HuH-7.5 (cell line): ENCODE data around the gene CHMP5.

Source experiments
- DNase-seq: peaks from one replicate; pipeline ENCODE4 v3.0.0; 2011; ENCODE audit warnings: low spot score

The CHMP5 gene

DNA sequence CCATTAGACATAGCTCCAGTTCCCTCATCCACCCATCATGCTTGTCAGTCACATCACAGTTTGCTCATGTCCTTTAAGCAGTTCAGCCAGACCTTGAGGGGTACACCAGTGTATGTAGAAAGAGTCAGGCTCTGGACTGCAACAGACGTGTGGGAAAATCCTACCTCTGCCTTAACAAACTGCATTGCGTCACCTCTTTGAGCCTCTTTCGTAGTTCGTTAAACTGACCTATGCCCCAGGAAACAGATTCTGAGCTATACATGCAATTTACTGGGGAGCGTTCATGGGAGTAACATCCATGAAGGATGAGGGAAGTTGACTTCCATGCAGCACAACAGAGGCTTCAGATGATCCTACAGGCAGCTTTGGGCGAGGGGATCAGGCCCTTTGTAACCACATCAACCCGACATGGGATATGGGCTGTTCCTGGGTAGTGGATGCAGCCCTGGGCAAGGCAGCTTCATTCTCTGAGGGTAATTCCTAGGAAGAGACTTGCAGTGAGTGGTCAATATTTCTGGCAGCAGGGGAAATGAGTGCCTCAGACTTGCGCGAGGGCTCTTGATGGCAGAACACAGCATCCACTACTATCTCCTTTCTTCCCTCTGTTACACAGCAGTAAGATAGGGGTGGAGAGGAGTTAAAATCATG lies 20.6 kb upstream of the CHMP5 start:
- DNase-seq = no peak

GRCh38 chr9:33245341-33245740 lies 19.5 kb upstream of the CHMP5 start:
- DNase-seq = no peak

DNA sequence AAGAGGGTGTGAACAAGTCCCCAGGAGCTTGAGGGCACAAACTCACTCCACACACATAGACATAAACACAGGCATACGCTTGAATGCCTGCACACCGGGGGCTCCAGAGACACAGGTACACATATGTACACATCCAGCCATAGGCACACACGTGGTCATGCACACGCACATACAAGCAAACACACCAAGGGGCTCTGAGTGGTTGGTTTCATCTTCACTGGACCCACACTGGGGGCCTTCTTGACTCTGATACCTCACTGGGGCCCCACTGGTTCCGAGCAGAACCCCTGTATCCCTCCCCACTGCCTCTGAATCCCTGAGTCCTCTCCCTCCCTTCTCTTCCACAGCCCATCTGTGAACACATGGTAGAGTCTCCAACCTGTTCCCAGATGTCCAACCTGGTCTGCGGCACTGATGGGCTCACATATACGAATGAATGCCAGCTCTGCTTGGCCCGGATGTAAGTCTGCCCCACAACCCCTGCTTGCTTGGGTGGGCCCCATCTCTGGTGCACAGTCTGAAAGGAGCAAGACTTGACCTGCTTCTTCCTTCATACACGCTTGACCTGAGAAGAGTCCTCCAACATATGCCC lies 18.5 kb upstream of the CHMP5 start:
- DNase-seq = no peak

DNA sequence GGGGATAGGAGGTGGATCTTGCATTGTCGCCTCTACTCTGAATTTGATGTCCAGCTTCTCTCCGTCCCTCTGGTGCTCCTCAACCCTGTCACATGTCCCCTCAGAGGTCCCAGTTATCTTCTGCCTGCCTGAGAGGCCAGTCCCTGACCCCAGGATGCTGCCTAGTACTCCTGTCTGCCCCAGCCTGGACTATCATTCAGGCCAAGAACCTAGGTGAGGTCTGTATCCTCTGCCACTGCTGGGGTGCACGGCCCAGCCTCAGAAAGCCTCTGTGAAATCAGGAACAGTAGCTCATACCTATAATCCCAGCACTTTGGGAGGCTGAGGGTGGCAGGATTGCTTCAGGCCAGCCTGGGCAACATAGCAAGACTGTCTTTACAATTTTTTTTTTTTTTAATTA lies 16.2 kb upstream of the CHMP5 start:
- DNase-seq = no peak

DNA sequence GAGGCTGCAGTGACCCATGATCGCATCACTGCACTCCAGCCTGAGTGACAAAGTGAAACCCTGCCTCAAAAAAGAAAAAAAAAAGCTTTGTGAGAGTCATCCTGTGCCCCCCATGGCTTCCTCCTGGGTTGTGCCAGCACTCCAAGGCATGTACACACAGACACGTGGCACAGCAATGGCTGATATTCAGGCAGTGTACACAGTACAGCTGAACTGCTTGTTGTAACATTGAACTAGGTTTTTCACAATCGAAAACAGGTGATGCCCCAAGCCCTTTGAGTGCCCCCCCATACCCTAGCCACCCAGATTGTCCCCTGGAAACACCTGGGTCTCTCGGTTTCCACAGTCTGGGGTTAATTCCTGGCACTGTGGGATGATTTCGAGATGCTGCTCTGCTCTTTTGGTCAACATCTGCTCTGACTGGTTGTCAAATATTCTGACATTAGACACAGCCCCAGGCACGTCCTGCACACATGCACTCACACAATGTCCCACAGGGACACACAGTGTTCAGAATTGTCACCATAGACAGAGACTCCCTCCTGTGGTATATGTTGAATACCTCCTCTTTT lies 15.7 kb upstream of the CHMP5 start:
- no peak for DNase-seq

DNA sequence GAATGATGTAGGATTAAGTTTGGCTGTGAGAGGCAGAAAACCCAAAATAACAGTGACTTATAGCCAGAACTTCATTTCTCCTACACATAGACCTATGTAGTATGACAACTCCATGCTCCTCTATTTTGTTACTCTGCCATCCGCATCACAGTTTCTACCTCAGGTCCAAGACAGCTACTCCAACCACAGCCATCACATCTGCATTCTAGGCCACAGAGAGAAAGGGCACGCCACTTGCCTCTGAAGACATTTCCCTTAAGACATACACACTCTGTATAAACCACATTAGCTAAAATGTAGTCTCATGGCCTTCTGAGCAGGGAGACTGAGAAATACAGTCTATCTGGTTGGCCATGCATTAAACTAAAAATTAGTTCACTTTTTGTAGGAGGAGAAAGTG lies 14.9 kb upstream of the CHMP5 start:
- no peak for DNase-seq

DNA sequence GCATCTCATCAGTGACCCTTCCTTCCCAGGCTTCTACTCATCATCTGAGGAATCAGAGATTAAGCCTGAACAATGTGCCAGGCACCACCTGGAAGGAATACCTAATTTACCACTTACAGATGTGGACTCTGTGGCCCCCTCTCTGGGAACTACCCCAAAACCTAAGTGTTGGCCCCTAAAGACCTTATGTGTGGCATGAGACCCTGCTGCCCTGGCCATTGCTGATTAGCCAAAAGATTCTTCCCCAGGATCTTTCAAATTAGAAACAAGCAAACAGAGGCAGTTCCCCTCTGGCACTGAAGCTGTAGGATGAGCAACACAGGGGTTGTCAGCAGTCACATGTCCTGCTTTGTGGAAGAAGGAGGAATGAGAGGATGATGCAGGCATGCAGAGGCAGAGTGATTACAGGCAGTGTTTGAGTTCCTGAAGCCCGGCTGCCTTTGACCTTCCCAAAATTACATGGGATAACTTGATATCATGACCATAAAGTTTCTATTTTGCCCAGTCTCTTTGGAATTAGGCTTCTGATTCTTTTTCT lies 14.3 kb upstream of the CHMP5 start:
- DNase-seq = no peak

DNA sequence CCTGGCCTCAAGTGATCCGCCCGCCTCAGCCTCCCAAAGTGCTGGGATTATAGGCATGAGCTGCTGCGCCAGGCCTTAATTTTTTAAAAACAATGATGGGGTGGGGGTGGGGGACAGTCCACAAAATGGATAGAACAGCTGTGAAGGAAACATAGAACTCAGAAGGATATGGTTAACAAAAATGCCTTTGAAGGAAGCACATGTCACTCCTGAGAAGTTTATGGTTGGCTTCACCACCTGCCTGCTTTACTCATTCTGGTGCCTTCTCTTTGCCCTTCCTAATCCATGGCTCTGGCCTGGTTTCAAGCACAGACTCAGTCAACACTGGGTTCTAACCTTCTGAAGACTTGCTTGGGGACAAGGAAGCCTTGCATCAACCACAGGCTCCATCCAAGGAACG lies 10.6 kb upstream of the CHMP5 start:
- no peak for DNase-seq

- DNase-seq = no peak
Measured at GRCh38 chr9:33255014-33255413, 9.8 kb upstream of the CHMP5 start.

DNA sequence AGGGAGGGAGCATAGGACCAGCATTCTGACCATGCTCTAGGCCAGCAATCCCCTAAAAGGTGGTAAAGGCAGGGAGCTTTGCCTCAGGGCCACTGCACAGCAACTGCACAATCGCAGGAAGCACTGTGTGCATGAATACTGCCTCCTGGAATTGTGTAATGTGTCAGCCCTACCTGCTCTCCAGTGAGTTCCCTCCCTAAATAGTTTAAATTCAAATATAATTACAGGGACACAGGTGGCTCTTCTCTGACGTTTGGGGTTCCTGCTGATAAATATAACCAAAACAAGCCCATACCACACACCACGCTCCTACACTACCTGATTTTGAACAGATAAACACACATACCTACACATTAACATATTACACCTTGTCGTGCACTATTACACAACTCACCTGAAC lies 9.4 kb upstream of the CHMP5 start:
- DNase-seq = no peak

DNA sequence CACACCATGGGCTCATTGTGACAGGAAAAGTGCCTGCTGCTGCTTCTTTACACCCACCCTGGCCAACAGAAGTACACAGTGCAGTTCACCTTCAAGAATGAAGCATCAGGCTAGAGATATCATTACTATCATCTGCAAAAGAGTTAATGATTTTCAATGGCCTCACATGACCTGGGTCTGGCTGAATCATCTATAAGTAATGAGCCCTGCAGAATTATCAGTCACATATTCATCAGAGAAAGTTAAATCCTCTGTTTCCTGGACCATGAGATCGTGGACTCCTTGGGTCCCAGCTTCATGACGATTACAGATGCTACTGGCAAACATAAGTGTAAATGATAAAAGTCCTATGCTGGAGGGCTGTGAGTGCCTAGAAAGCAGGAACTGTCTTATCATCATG lies 8.6 kb upstream of the CHMP5 start:
- DNase-seq = no peak

- DNase-seq = no peak
Measured at GRCh38 chr9:33257276-33257675, 7.6 kb upstream of the CHMP5 start.

GRCh38 chr9:33260372-33260771 lies 4.5 kb upstream of the CHMP5 start:
- no peak for DNase-seq

GRCh38 chr9:33263131-33264002 lies 1.5 kb upstream of the CHMP5 start:
- DNase-seq = no peak

DNA sequence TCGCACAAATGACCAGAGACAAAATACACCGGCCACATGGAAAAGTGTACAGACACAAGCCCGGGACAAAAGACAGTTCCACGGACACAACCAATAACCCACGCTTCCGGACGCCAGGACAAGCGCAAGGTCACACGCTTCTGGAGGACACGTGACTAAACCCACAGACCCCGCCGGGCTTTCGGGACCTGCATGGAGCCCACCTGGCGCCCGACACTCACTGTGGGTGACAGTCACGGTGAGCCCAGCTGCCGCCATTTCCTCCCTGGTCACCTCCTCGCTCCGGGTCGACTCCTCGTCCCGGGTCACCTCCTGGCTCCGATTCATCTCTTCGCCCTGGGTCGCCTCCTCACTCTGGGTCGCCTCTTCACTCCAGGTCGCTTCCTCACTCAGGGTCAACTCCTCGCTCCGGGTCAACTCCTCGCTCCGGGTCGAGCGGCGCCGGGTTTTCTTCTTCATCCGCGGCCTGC lies 811 bp upstream of the CHMP5 start:
- DNase-seq = no peak

DNA sequence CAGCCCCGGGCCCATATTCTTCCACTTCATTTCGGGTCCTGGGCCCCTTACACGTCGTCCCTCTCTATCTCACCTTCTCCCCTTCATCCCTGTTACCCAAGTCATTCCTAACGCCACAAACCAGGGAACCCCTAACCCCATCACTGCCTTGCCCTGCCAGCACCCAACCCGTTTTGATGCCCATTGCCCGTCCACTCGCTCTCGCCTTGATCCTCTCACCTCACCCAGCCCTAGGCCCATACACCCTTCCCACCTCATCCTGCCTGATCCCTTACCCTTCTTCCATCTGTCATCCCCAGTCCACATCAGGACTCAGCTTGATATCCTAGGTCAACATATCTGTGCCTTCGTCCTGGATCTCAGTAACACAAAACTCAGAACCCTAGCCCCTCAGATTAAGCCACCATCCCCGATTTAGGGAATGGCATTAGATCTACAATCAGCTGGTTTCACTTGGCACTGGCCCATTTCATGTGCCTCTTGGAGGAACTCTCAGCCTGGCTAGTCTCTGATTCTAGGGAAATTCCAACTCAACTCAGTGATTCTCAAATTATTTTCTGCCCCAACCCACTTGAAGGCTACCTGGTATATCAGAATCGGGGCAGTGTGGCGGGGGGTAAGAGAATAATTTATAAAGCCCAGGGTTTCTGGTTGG lies 489 bp downstream of the CHMP5 start:
- no peak for DNase-seq

DNA sequence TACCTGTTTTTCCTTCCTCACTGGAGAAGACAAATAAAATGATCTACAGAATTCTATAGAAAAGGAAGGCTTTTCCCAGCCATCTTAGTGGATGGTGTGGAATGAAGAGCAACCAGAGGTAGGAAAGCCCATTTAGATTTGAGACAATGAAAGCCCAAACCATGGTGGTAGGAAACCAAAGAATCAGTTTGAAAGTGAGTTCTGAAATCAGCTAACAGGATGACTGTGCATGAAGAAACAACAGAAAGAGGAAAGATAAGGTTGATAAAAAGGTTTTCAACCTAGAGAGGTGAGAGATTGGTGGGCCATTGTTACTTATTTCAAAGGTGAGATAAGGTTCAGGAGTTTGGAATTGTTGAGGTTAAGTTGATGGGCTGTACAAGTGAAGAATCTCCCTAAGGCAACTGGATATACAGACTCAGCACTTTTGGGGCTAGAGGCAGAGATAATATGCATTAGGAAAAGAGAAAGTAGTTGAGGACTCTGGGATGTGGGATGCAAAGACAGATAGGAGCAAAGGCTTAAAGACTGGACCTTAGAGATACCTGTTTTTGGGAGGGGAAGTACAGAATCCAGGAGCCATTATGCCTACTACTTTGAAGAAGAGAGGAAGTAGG lies 2.4 kb downstream of the CHMP5 start:
- DNase-seq = no peak

DNA sequence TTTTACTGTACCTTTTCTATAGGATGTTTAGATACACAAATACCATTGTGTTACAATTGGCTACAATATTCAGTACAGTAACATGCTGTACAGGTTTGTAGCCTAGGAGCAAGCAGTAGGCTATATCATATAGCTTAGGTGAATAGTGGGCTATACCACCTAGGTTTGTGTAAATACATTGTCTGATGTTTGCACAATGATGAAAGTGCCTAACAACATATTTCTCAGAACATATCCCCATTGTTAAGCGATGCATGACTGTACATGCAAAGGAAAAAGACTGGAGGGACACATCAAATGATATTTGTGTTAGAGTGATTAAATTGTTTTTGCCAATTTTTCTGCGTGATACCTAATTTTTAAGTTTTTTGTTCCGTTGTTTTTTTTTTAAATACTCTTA lies 5.3 kb downstream of the CHMP5 start:
- no peak for DNase-seq

DNA sequence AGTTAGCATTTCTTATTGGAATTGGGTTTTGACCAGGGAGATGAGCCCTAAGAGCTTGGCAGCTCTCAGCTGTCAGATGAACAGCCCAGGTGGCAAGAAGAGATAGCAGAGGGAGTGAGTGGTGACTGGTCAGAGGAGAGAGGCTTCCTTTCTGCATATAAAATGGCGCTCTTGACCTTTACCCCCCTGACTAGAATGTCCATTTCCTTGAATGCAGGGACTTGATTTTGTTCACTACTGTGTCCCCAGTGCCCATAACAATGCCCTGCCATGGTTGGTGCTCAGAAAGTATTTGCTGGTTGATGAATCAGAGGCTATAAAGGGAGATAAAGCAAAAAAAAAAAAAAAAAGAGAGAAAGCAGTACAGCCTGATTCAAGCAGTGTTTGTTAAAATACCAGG lies 7.2 kb downstream of the CHMP5 start:
- DNase-seq = no peak

DNA sequence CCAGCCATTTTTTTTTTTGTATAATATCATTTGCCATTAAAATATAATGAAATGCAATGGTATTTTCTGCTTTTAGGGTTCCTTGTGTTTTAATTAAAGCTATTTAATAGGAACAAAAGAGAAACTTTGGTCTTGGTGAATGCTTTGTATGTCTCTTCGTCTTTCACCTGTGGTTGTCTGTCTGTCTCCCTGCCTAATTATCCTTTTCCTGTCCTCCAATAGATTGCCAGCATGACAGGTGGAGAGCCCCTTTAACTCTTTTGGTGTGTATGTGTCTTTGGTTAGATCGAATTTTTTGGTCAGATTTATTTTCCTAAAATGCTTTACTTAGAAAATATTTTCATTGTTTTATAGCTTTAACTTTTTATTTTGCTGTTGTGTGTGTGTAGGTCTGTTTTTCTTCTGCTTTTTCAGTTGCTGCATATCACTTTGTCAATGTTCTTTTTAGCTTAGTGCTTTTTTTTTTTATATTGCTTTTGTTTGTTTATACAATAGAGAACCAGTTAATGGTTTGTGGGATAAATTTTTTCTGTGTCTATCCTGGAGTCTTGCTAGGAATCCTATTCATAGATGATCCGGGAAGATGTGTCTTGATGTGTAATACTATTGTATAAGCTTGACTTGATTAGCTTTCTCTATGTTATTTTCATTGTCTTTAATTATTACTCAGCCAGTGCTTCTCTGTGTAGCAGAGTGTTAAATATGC lies 8.6 kb downstream of the CHMP5 start:
- no peak for DNase-seq

- no peak for DNase-seq
Measured at GRCh38 chr9:33273972-33274328, 9.1 kb downstream of the CHMP5 start.
